ELR (cell line): ENCODE measurements around the gene MSI2.
A peak's percentile ranks its signal among the peaks of the same experiment; 100 is the strongest.

ENCODE experiments used
- DNase-seq: peaks from one replicate; pipeline ENCODE4 v3.0.0-alpha.2; 2015; ENCODE audit warnings: low read depth

Gene MSI2

DNA sequence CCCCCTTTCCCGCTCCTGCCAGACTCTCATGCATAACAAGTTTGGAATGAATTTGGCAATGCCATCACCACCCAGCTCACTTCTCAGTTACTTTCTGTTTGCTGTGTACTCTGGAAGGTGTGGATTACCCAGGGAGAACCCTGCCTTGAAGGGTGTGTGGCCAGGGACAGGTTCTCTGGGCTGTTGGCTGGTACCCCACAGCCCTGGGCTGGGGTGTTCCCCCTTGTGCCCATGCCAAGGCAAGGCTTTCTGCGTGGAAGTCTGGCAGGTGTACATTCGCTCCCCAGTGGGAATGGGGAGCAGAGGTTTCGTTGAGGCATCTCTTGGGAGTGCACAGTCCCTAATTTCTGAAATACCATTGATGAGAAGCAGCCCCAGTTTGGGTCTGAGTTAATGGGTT is 301.1 kb downstream of the MSI2 start:
- DNase-seq = no peak

GRCh38 chr17:57557834-57558681 is 301.7 kb downstream of the MSI2 start:
- peak; percentile 90 for DNase-seq

DNA sequence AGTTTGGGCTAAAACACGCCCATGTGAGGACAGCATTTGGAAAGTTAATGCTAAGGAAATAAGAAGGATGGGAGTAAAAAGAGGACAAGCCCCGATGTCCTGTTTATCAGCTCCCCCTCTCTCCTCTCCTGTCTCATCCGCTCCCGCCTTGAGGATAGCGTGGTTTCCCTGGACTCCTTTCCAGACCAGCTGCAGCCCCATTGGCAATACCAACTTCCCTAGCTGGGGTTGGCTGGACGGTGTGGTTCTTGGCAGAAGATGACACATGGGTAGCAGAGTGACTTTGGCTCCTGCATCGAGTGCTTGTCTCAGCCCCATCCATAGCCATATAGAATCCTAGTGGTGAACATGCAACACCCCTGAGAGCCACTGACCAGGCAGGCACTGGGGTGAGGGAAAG is 302.9 kb downstream of the MSI2 start:
- no peak for DNase-seq

DNA sequence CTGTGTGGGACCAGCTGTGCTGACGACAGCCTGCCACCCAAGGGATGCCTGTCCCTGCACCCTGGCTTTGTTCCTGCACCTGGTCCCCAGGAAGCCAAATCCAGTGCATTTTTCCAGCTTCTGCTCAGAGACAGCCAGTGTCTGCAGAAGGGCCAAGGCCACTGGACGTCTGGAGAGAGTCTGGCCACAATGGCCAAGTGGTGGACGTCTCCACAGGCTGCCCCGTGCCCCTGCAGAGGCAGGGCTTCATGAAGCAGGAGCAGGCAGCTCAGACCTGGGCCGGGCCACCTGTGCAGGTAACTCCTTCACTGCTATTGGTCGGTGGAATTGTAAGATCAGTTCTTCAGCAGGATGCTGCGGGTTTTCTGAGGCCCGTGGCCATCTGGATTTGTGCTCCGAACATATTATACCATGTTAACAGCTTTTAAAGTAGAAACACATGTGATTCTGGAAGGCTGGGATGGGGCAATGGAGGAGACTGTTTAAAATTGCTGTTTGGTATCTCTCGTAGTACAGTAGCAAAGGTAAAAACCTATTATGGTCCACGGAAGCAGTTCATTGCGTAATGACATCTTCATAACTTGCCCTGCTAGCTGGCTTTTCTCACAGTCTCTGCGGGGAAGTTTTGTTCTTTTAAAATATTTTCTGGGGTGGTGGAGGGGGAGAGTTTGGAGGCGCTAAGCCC is 303.5 kb downstream of the MSI2 start:
- DNase-seq = no peak

DNA sequence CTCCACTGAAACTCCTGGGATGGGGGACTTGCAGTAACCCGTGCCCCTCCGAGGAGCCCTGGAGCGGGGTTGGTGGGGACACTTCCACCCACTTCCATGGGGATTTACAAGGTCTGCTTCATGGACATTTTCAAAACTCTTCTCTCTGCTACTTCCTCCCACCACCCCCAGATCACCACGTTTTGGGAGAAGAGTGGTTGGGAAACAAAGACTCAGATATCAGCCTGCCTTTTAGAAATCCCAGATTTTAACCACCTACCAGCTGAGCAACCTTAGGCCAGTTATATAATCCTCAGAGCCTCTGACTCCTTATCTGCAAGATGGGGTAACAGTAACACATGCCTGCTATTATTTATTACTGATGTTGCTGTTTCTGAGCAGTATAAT is 304.0 kb downstream of the MSI2 start:
- DNase-seq = no peak

- DNase-seq = no peak
Observed at GRCh38 chr17:57561072-57561861, 304.9 kb downstream of the MSI2 start.

DNA sequence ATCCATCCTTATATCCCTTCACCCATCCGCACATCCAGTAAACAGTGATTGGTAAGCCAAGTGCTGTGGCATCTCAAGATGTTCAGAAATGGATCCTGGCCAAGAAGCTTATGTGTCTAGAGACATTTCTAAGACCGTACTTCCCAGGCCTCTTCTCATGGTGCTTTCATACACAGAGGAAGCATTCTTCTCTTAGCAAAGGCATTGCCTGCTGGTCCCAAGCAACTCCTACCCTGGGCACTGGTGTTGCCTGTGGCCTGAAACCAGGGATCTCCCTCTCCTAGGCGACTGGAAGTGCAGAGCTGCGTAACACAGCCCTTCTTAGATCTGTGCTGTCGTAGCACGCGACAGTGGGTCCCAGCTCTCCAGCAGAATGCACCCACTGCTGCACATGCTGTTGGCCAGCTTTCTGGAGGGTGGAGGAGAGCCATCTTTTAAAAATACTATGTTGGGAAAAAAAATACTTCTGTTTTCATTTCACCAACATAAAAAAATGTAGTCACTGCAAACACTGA is 305.9 kb downstream of the MSI2 start:
- DNase-seq = no peak

DNA sequence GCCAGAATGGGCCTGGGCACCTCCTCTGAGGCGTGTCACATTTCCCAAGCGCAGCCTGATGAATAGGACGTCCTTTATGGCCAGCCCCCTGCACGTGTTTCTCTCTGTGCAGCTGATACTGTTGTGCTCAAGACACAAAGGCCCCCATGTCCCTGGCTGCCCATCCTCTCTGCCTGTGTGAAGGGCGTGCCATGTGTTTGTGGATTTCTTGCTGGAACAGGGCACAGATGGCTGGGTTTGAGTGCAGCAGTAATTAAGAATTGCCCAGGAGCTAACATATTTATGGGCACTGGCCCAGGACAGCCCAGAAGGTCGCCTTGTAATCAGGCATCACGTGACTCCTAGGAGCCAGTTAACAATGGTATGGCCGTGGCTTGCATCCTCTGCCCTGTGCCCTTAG is 307.6 kb downstream of the MSI2 start:
- DNase-seq = no peak

GRCh38 chr17:57565176-57565575 is 308.9 kb downstream of the MSI2 start:
- no peak for DNase-seq

DNA sequence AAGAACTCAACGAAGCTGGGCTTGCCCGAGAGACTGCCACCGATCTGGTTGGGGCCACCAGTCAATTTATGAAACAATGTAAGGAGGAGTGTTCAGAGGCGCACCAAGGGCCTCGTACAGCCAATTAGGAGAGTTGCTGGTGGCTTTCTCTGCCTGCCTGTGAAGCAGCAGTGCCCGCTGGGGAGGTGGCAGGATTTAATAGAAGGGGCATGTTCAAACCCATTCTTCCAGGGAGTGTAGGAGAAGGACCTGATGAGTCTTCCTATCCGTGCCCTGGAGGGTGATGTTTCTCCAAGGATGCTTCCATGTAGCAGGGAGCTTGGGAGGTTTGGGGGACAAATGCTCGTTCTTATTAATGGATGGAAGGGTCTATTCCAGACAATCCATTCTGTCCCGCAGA is 310.4 kb downstream of the MSI2 start:
- no peak for DNase-seq

DNA sequence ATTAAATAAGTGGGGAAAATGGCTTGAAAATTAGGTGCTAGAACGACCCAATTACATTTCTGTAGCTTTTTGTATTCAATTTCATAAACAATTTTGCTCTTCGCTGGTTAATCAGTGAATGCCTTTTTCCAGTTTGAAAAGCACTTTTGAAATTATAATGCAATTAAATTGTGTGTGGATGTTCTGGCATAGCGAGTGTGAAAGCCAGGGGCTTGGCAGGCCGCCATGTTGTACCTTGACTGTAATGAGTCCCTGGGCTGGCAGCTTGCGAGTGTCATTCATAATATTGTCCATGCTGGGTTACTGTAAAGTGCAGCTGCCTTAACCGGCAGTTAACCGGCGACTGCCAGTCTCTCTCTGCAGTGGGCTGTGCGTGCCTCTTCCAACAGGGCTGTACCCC is 310.9 kb downstream of the MSI2 start:
- DNase-seq = no peak

DNA sequence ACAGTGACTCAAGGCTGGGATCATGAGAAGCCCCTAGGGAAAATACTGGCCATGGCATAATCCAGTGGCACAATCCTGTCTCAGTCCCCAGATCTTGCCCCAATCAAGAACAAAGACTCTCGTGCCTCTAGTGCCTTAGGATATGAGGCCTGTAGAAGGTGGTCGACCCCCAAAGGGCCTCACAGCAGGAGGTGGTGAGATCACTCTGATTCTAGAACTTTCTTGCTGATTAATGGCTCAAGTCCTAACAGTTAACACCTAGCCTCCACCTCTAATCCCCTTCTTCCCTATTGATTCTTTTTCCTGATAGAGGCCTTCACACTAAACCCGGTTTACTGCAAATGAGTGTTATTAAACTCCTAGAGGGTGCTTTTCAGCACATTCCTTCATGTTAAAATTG is 312.0 kb downstream of the MSI2 start:
- no peak for DNase-seq

DNA sequence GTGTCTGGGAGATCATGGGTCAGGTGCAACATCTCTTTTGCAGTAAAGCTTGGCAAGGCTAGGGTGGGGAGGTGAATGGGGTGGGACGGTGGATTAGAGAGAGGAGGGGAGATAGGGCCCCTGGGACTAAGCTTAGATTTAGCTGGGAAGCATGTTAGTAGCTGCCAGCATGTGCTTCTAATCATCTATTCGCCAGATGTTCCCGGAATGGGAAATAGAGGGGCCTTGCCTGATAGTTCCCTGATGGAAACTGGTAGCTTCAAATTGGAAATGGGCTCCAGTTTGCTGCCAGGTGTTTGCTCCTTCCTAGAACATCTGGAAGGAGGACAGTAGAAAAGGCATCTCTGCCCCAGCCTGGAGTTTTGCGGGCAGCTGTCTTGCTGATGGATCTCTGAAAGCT is 312.7 kb downstream of the MSI2 start:
- DNase-seq = no peak

- DNase-seq = no peak
Observed at GRCh38 chr17:57569853-57570252, 313.5 kb downstream of the MSI2 start.

GRCh38 chr17:57570724-57571344 is 314.5 kb downstream of the MSI2 start:
- DNase-seq = no peak

DNA sequence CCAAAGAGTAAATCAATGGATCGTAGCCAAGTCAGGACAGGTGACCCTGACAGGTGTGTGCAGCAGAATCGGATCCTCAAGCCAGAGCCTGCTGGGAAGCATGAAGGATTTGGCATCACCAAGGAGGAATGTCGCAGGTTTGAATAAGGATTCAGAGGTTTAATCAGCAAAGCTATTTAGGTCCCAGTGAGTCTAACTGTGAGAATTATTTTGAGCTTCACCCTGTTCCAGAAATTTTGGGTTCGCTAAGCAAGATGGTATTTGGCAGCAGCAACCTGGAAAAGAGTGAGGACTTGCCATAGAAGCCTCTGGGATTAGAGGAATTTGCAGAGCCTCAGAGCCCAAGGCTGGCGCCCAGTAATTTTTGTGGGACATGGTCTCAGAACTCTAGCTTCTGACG is 315.7 kb downstream of the MSI2 start:
- no peak for DNase-seq

GRCh38 chr17:57572600-57572999 is 316.3 kb downstream of the MSI2 start:
- no peak for DNase-seq

- no peak for DNase-seq
Observed at GRCh38 chr17:57574040-57574513, 317.8 kb downstream of the MSI2 start.

- DNase-seq = no peak
Observed at GRCh38 chr17:57576744-57577143, 320.4 kb downstream of the MSI2 start.

DNA sequence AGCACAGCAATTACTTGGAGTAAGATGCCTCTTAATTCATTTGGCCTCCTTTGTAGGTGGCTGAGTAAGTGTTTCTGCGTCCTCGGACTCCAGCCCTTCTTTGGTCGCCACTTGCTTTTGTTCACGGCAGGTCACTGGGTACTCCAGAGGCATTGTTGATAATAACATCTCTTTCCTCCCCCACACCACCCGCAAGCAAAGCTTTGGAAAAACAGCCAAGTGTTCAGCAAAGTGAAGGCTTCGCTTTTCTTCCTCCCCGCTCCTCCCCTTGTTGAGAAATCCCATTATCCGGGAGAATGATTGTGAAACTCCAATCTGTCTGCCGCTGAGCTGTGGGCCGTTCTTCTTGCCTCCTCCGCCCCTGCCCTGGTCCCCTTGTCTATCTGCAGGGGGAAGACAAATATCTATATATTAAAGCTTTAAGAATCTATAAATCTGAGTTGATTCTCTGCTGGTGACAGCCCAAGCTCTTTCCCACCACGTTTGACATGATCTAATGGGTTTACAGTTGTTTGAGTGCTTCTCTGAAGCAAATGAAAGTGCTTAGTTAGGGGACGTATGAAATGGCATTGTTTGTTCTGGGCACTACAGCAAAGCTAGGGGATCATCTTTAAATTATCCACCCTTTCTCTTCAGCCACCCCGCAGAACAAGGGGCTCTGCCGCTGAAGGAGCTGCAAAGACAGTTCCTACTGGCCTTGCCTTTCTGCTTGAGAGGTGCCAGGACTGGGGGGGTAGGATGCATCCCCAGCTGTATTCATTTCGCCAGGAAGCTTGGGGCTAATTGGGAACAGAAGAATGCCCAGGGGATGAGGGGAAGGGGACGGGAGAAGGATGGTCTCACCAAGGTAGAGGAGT is 321.7 kb downstream of the MSI2 start:
- DNase-seq = no peak

GRCh38 chr17:57578608-57579225 is 322.4 kb downstream of the MSI2 start:
- DNase-seq = no peak
